ENCODE data around the gene CACNA1C. TPM values are rescaled to one million over a fixed set of nuclear protein-coding genes. Genes with fewer than 3 reads are reported as not detected.

Gene CACNA1C
- total RNA-seq, 4 donors from 2014 or later = 0.38 to 2.4 (median 1.4) TPM

DNA sequence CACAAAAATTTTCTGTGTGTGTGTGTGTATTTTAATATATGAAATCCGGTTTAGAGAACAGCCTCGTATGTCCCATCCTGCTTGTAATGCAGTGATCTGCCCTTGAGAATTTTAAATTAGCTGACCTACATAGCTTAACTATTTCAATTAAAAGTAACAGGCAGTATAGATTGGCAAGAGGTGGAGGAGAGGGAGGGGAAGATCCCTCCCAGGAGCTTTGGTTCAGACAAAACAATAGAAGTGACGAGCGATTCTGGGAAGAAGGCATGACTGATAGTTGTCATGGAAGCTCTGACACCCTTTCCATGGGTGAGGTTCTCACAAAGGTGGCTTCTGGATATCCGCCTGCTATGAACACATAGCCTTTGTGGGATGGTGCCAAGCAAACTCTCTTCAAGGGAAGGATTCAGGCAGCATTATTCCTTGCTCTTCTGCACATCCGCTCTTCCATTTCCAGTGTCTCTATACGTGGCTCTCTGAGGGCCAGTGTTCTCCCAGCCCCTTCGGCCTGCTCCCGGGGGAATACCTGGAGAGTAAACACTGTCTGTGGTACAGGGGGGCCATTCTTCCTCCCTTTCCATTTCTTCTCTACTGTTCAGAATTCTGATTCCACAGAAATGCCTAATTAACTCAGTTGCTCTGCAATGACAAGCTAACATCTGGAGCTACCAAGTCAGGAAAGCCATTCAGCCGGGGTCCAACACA lies 182.0 kb downstream of the CACNA1C start:
- 76 to 84% methylated on average over 10 of the region's 10 CpGs for WGBS, 2 donors
- DNase-seq (ENCODE audit: low spot score in 2 of 2) = no peak
- no peak overlapping the region for H3K4me3 ChIP-seq (ENCODE audit: low read depth, poor library complexity, severe bottlenecking)
- TF ChIP-seq CTCF (IDR thresholded peaks at IDR 0.05) = no peak
- no peak for TF ChIP-seq POLR2A (IDR thresholded peaks at IDR 0.05)
- intact Hi-C loops (cut with DNase I; ENCODE audit: low total_unique reads) = no loop called here

DNA sequence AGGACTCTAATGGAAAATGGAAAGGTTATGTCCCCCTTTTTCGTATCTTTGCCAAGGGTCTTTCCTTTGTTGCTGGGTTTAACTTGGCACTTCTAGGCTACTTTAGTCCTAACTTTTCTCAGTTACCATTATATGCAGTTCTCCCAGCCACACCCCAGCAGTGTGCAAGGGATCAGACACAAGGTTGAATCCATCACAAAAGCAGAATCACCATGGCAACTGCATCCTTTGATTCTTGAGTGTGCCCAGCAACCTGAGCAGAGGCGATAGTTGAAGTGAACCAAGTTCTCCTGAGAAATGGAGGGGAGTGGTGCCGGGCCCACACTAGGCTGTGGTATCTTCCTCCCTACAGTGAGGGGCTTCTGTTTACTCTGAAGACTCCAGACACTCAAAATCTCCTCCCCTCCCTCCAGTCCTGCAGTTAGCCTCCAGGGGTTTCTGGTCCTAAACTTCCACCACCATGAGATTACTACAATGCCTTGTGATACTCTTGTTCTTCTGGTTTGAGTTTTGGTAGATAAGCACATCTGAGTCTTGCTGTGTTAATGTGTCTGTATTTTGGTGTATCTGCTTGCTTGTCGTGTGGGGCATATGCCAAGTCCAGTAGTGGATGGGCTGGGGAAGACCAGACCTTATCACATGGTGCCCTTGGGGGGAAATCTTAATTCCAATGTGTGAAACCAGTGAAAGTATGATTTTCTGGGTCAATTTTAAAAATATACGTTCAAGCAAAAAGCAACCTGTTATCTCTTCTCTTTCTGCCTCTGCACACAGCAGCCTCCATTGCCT lies 183.9 kb downstream of the CACNA1C start:
- 80 to 90% methylated on average over 5 of the region's 5 CpGs for WGBS, 2 donors
- DNase-seq (ENCODE audit: low spot score in 2 of 2) = no peak
- H3K4me3 ChIP-seq (ENCODE audit: low read depth, poor library complexity, severe bottlenecking) = no peak overlapping the region
- TF ChIP-seq POLR2A (IDR thresholded peaks at IDR 0.05) = no peak
- no peak for TF ChIP-seq CTCF (IDR thresholded peaks at IDR 0.05)
- intact Hi-C loops (cut with DNase I; ENCODE audit: low total_unique reads) = no loop called here

- DNase-seq (ENCODE audit: low spot score in 2 of 2) = no peak
- H3K4me3 ChIP-seq (ENCODE audit: low read depth, poor library complexity, severe bottlenecking) = no peak overlapping the region
- intact Hi-C loops (cut with DNase I; ENCODE audit: low total_unique reads) = no loop called here
- 81 to 86% methylated on average over 4 of the region's 4 CpGs for WGBS, 2 donors
- TF ChIP-seq POLR2A (IDR thresholded peaks at IDR 0.05) = no peak
- no peak for TF ChIP-seq CTCF (IDR thresholded peaks at IDR 0.05)
Observed at GRCh38 chr12:2238111-2238510, 185.3 kb downstream of the CACNA1C start.

DNA sequence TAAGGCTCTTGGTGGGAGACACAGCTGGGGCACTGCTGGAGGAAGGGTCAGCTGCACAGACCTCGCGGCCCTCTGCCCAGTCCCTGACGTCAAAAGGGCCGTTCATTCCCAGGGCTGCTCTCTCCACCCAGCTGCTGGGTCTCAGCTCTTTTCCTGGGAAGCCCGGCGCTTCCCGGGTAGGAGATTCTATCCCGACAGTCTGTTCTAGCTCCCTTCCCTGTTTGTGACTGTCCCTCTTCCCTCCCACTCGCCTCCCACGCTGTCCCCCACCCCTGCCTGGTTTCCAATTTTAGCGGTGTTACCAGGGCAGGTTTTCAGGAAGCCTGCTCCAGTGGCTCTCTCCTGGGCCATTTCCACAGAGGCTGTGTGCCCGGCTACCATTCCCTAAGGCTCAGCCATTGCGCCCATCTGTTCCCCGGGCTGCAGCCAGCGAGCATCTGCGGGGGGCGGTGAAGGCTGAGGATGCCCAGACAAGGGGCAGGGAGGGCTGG lies 186.6 kb downstream of the CACNA1C start:
- H3K4me3 ChIP-seq (ENCODE audit: low read depth, poor library complexity, severe bottlenecking) = no peak overlapping the region
- no peak for DNase-seq (ENCODE audit: low spot score in 2 of 2)
- no peak for TF ChIP-seq CTCF (IDR thresholded peaks at IDR 0.05)
- TF ChIP-seq POLR2A (IDR thresholded peaks at IDR 0.05) = no peak
- intact Hi-C loops (cut with DNase I; ENCODE audit: low total_unique reads) = no loop called here
- WGBS, 2 donors = 81 to 84% methylated on average over 14 to 17 of the region's 17 CpGs

- intact Hi-C loops (cut with DNase I; ENCODE audit: low total_unique reads) = no loop called here
- DNase-seq (ENCODE audit: low spot score in 2 of 2) = no peak
- no peak overlapping the region for H3K4me3 ChIP-seq (ENCODE audit: low read depth, poor library complexity, severe bottlenecking)
- TF ChIP-seq POLR2A (IDR thresholded peaks at IDR 0.05) (no peak), CTCF (IDR thresholded peaks at IDR 0.05) (no peak)
- WGBS, 2 donors = 92 to 98% methylated on average over 6 of the region's 6 CpGs
Observed at GRCh38 chr12:2240390-2240789, 187.6 kb downstream of the CACNA1C start.
